ENCODE data around the gene ABHD16B.
"Not testable (repeated sequence)": the region's sequence is repeated elsewhere in the genome, so short reads cannot be mapped to it uniquely, and the experiment has no call there.

ABHD16B gene

DNA sequence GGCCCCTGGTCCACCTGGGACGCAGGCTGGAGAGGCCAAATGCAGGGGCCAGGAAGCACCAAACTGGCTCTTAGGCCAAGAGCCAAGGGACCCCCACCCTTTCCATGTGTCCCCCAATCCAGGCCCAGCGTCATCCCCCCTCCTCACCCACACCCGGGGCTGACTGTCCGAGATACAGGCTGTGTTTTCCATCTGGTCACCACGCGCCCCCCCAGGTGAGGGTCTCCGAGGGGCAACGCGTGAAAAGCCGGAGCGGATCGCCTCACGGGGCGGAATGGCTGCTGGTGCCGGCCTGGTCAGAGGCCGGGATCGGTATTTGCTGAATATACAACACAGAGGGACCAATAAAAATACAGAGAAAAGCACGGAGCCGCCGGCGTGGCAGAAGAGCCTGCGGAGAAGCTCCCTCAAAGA is 5.2 kb upstream of the ABHD16B start:
- DNase-seq, result no peak

DNA sequence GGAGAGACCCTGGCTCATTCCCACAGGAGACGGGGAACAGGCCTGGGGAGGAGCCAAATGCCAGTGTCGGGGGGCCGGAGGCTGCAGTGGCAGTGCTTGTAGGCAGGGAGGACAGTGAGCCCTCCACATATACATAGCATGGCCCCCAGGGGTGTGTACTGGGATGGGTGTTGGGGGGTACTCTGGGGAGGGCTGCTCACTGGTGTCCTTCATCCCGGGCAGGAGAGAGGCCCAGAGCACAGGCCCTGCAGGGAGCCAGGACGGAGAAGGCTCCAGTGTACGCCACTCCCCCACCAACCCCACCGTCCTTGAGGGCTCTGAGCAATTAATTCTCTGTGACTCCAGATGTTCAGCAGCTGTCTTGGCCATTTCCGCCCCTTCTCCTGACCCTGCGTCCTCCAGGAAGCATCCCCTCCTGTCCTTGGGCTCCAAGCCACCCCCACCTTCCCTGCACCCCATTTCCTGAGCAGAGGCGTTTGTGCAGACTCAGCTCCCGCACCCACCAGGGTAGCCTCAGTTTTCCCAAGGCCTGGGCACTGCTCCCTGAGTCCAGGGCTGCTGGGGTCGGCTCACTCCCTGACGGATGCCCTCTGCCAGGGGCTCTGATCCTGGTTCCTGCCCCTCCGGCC is 3.4 kb upstream of the ABHD16B start:
- DNase-seq, result no peak

DNA sequence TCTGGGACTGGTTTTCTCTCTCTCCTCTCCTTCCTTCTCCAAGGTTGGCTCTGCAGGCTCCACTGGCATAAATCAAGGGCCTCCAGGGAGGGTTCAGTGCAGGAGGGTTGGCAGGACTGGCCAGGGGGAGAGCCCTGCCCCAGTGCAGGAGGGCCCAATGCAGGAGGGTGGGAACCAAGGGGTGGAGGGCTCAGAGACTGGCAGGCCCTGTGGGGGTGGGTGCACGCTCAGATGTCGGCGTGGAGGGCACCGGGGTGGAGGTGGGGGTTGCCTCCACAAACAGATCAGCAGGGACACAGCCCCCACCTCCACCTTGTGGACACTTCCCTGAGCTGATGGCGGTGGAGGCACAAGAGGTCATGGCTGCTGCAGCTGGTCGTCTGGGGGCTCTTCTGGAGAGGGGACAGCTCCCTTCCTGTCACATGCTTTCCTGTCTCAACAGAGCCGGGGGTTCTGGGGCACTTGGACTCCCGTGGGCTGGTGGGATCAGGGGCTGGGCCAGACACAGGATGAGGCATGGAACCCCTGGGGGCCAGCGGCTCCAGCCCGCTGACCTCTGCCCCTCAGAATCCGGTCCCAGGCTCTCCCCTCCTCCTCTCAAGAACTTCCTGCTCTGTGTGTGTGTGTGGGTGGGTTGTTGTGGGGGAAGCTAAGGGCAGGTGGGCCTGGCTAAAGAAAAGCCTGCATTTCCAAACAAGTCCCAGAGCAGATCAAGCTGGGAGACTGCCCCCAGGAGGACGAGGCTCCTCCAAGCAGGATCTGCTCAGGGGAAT is 2.7 kb upstream of the ABHD16B start:
- no peak for DNase-seq

DNA sequence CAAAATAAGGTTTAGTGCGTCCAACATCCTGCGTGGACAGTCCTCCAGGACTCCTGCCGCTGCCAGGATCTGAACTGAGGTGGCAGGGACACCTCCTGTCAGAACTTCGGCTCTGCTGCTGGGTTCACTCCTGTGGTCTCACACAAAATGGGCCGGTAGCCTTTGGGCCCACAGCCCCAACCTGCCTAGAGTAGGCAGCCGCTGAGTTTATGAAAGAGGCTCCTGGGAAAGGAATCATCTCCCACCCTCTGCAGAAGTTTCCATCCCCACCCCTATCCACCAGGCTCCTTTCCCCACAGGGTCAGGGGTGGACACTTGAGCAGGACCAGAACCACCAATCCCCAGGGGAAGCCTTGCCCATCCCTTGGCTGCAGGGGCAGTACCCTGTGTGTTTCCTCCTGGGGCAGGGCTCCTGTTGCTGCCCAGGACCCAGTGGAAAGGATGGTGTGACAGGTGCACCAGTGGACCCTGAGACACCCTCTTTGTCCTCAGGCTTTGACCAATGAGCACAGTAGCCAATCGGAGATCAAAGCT is 2.1 kb upstream of the ABHD16B start:
- no peak for DNase-seq

DNA sequence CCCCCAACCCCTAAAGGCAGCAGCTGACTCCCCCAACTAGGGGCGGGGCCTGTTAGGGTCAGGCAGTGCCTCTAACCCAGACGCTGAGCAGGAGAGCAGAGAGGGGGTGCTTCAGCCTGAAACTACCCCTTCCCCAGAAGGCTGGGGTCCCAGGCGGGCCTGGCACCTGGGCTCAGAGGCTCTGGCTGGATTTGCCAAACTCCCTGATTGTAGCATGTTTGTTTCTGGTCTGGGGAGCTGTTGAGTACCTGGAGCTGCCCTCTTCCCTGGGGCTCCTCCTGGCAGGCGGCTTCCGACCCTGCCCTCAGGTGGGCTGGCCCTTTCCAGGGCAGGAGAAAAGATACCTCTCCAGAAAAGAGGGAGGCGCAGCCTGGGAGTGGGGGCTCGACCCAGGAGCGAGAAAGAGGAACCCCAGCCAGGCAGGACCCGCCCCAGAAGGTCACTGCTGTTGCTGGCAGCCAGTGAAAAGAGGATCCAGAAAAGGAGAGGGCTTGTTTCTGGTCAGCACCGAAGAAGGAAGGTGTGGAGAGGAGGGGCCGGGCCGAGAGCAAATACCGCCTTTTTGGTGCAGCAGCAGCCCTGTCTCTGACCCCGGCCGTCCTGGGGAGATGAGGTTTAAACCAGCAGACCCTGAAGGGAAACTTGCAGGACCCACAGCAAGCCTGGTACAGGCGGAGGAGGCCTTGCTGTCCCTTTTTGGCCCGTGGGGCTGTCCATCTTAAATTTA is 810 bp upstream of the ABHD16B start:
- no peak for DNase-seq

DNA sequence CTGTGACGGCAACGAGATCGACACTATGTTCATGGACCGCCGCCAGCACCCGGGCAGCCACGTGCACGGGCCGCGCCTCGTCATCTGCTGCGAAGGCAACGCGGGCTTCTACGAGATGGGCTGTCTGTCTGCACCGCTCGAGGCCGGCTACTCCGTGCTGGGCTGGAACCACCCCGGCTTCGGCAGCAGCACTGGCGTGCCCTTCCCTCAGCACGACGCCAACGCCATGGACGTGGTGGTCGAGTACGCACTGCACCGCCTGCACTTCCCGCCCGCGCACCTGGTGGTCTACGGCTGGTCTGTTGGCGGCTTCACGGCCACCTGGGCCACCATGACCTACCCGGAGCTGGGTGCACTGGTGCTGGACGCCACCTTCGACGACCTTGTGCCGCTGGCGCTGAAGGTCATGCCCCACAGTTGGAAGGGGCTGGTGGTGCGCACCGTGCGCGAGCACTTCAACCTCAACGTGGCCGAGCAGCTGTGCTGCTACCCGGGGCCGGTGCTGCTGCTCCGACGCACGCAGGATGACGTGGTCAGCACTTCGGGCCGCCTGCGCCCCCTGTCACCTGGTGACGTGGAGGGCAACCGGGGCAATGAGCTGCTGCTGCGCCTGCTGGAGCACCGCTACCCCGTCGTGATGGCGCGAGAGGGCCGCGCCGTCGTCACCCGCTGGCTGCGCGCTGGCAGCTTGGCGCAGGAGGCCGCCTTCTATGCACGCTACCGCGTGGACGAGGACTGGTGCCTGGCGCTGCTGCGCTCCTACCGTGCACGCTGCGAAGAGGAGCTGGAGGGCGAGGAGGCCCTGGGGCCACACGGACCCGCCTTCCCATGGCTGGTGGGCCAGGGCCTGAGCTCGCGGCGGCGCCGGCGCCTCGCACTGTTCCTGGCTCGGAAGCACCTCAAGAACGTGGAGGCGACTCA is 943 bp downstream of the ABHD16B start:
- DNase-seq, result no peak

DNA sequence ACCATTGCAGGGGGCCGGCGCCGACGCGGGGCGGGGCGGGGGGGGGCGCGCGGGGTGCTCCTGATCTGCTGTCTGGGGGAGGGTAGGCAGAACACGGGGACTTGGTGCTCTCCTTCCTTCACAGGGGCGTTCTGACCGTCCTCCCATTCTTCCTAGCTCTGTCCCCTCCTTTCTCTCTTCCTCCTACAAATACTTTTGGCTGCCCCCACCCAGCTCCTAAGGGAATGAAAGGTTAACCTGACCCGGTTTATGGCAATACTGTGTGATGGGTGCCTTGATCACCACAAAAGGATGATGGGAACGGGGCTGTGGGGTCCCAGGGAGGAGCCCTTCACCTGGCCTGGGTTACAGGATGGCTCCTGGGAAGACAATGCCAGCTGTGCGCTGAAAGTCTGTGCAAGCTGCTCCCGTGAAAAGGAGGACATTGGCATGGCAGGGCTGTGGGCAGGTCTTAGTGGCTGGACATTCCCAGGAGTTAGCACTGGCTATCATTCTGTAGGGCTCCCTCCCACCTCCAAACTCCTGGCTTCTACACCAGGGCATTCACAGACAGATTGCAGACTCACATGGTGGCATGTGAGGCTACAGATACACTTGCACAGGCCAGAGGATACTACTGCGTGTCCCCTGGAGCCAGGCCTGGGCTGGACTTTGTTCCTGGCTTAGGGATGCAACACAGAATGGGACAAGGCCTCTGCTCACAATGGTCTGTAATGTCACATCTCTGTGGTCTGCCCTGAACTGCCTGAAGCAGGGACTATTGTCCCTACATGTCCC is 1.9 kb downstream of the ABHD16B start:
- no peak for DNase-seq

DNA sequence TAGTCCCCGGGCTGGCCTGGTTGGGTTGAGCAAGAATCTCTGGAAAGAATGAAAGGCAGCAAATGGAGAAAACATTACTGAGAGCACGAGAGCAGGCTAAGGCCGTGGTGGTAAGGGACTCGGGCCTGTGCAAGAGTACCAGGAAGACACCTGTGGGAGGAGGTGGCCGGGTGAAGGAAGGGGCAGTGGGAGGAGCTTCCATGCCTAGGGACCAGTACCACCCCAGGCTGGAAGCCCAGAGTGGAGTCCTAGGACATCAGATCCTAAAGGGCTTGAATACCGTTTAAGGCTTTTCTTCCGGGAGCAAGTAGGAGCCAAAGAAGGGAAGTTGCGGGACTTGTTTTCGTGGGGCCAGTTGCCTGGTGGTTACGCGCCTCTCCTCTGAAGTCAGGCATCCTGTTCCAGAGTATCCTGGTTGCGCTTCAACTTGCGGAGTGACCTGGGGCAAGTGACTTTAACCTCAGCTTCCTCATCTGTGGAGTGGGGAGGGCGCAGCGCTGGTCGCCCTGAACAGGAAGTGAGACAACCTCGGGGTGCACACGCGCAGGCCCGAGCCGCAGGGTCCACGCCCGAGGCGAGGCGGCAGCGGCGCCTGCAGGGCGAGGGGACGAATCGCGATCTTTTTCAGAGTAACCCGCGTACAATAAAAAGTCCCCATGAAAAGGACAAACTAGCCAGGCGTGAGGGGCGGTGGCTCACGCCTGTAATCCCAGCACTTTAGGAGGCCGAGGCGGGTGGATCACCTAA is 2.7 kb downstream of the ABHD16B start:
- DNase-seq, result peak; percentile 71

DNA sequence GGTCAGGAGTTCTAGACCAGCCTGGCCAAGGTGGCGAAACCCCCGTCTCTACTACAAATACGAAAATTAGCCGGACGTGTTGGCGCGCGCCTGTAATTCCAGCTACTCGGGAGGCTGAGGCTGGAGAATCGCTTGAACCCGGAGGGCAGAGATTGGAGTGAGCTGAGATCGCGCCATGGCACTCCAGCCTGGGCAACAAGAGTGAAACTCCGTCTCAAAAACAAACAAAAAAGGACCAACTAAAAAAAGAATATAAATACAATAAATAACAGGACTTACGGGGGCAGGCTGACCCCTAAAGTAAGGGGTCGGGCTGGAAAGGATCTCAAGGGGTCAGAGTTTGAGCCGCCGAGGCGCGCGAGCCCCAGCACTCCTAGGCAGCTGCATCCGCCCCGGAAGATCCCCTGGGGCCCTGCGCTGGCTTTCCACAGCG is 3.3 kb downstream of the ABHD16B start:
- no peak for DNase-seq

DNA sequence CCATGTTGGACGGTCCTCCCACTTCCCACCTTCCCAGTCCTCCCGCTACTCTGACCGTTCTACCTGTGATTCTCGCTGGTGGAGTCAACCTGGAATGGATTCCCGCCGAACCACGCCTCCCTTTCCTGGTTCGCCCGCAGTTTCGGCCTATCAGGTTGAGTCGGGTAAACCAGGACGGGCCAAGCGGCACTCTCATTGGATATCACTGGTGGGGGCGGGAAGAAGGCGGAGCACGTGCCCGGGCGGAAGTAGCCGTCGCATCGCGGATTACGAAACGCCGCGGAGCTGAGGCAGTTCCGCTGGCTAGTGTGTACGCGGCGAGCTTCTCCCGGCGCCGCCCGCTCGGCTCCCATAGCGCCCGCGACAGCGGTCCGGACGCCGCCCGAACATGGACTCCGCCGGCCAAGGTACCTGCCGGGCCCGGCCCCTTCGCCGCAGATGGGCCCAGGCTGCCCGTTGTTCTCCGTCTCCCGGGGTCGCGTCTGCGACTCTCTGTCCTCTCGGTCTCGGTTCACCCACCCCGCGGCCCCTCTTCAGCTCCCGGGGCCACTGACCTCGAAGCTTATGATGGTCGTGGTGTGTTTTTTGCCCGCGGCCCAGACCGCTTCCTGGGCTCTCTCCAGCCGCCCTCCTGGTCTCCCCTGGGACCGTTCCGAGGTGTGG is 3.8 kb downstream of the ABHD16B start, which contains the start of gene TPD52L2:
Gene TPD52L2 (plus strand): TSS at position 293 of the 663 bp plus-strand sequence. CDS start 96 bp downstream, at position 389.
- peak; percentile 98 for DNase-seq

DNA sequence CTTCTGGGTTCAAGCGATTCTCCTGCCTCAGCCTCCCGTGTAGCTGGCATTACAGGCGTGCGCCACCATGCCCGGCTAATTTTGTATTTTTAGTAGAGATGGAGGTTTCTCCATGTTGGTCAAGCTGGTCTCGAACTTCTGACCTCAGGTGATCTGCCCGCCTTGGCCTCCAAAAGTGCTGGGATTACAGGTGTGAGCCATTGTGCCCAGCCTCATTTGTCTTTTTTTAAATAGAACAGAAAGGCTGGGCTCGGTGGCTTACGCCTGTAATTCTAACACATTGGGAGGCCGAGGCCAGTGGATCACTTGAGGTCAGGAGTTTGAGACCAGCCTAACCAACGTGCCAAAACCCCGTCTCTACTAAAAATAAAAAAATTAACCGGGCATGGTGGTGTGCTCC is 5.7 kb downstream of the ABHD16B start:
- DNase-seq, result not testable (repeated sequence)

DNA sequence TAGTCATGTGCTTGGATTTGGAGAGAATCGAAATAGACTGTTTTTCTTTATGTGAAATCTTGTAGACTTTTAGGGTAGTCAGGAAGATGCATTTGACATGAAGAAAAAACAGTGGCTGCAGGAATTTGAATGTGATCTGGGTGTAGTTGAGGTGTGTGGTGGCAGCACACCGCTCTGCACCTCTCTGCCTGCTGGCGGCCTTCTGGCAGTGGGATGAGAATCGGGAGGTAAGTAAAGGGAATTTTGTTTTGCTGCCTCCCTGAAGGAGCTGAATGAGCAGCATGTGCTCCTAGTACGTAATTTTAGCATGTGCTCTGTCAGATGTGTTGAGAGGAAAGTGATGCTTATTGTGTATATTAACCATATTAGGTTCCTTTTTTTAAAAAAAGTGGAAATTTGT is 7.0 kb downstream of the ABHD16B start:
- no peak for DNase-seq

DNA sequence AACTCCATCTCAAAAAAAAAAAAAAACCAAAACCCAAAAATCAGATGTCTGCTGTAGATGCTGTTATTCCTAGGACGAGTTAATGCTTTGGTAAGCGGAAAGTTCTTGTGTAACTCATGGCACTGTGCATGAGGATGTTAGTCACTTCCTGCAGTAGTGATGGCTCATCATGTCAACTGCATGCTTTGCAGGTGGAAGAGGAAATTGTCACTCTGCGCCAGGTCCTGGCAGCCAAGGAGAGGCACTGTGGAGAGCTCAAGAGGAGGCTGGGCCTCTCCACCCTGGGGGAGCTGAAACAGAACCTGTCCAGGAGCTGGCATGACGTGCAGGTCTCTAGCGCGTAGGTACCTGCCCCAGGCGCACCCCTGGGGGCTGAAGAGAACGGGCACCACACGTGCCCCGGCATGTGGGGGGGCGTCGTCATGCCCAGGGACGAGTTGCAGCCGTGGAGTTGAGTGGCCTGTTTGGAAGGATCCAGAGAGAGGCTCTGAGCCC is 12.2 kb downstream of the ABHD16B start:
- DNase-seq, result no peak

DNA sequence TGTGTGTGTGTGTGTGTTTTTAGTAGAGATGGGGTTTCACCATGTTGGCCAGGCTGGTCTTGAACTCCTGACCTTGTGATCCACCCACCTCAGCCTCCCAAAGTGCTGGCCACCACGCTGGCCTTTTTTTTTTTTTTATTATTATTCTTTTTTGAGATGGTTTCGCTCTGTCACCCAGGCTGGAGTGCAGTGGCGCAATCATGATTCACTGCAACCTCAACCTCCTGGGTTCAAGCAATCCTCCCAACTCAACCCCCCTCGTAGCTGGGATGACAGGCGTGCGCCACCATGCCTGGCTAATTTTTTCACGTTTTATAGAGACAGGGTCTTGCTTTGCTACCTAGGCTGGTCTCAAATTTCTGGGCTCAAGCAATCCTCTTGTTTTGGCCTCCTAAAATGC is 12.9 kb downstream of the ABHD16B start:
- not testable (repeated sequence) for DNase-seq

DNA sequence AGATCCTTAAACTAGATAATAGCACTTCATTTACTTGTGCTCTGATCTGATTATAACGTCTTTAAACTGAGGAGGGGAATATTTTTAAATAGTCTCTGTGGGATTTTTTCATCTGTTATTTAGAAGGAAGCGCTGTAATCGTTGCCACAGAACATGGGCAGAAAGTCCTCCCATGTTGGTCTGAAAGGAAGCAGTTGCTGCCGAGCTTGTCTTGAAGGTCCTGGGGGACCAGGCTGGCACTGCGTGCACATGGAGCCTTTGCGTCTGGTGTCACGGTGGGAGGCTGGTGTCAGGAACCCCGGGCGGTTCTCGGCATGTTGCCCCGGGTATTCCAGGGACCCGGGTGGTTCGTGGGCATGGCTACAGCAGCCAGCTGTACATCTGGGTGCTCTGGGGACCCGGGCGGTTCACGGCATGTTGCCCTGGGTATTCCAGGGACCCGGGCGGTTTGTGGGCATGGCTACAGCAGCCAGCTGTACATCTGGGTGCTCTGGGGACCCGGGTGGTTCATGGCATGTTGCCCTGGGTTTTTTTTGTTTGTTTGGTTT is 15.3 kb downstream of the ABHD16B start:
- DNase-seq, result no peak

DNA sequence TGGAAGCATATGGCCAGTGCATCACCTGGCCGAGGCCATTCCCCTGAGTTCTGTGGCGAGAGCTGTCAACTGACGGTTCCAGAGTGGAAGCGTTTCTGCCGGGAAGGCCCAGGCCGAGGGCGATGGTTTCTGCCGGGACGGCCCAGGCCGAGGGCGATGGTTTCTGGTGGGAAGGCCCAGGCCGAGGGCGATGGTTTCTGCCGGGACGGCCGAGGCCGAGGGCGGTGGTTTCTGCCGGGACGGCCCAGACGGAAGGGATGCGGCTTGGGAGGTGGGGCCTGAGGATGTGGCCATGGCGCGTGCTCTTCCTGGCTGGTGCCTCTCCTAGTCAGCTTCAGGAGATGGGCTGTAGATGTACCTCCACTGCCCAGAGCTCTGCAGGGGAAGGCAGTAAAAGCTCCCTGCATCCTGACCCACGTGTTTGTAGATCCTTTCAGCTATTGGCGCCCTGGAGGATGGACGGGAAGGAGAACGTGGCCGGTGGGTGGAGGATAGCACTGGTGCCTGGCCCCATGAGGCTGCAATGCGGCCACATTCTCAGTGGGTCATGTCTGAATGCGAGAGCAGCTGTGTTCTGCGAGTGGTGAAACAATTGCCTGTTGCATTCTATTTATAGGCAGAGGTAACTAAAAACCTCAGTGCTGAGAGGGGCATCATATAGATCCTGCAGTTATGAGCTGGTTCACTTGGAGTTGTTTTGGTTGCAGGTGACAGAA is 16.6 kb downstream of the ABHD16B start:
- no peak for DNase-seq

DNA sequence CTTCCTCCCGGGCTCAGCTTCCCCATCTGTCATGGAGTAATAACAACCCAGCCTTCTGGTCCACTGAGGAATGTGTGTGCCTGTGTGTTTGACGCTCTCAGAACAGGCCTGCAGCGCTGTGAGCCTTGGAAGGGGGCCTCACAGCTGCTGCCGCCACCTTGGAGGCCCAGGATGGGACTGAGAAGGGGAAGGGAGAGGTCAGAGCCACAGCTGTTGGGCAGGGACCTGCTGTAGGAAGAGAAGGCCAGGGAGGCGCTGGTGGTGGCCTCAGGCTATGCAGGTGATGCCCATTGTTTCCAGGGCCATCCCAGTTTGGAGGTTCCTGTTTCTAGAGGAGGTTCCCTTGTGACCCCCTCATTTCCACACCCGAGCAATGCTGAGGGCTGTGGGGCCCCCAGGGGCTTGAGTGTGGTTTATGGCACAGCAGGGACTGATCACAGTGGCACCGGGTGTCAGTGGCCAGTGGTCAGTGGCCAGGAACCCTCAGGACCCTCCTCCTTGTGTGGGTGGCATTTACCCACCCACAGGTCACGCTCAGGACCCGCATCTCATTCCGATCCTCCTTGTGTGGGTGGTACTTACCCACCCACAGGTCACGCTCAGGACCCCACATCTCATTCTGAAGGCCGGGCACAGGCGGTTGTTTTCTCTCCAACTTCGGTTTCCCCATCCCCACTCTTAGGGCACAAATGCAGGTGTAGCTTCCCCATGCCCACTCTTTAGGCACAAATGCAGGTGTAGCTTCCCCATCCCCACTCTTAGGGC is 17.8 kb downstream of the ABHD16B start:
- no peak for DNase-seq

DNA sequence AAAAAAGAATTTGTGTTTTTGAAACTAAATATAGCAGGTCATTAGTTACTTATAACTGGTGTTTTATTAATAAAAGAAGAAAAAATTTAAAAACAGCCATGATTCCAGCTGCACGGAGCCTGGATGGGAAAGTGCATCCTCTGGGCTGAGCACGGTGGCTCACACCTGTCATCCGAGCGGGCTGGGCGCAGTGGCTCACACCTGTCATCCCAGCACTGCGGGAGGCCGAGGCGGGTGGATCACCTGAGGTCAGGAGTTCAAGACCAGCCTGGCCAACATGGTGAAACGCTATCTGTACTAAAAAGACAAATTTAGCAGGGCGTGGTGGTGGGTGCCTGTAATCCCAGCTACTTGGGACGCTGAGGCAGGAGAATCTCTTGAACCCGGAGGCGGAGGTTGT is 19.6 kb downstream of the ABHD16B start:
- DNase-seq, result not testable (repeated sequence)

Data from effector CD4-positive, alpha-beta T cell (primary cell).